Stimulated activated CD8-positive, alpha-beta memory T cell treated with anti-CD3 and anti-CD28 coated beads, Interleukin-15, amount 100 ng/mL, for 24 hours (primary cell): Measurements from ENCODE around the gene ADAMTS6.
"Not testable (repeated sequence)": the region's sequence is repeated elsewhere in the genome, so short reads cannot be mapped to it uniquely, and the experiment has no call there.

Experiments used
- DNase-seq: peaks from one replicate; pipeline ENCODE4 v3.0.0-alpha.2; 2020; ENCODE audit warnings: low read depth

The ADAMTS6 gene

DNA sequence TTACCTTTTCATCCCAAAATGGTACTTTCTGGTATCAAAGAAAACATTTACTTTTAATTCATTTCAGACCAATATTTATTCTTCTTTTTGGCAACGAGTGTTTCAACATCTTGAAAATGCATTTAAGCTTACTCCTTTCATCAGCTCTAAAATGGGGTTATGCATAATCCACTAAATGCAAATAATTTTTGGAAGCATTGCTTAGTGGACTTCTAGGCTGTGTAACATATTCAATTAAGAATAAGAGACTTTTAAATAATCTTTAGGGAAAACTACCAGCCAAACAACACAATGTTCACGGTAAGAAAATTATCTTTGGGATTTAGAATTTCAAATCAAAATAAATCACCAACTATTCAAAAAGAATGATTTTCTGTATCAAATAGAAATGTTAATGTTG is 118.2 kb downstream of the ADAMTS6 start:
- no peak for DNase-seq

DNA sequence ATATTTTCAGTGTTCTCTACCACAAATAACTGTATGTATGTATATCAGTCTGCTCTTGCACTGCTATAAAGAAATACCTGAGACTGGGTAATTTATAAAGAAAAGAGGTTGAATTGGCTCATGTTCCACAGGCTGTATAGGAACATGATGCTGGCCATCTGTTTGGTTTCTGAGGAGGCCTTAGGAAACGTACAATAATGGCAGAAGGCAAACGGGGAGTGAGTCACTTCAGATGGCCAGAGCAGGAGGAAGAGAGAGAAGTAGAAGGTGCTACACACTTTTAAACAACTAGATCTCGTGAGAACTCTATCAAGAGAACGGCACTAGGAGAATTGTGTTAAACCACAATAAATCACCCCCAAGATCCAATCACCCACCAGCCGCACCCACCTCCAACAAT is 121.7 kb downstream of the ADAMTS6 start:
- DNase-seq, result no peak

DNA sequence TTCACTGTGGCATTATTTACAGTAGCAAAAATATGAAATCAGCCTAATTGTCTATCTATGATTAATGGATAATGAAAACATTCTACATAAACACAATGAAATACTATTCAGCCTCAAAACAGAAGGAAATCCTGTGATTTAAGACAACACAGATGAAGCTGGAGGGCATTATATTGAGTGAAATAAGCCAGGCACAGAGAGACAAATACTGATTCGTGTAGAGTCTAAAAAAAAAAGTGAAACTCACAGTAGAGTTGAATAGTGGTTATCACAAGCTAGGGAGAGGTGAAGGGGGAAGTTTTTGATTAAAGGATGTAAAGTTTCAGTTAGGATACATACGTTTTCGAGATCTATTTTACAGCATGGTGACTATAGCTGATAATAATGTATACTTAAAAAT is 122.2 kb downstream of the ADAMTS6 start:
- no peak for DNase-seq

DNA sequence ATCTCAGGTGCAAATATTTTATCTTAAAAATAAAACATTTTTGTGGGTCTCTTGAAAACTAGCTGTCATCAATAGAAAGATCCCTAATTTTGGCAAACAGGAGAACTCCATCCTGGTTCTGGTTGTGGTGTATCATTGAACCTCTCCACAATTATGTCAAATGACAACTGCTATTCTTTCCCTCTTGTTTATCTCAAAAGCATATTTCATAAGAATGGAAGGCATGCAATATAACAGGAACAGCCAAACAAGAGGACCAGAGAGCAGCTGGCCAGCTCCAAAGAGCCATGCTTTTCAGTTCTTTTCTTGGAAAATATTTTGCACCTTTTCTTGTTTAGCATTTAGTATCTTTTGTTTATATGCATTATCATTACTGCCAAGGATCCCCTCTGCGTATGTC is 125.4 kb downstream of the ADAMTS6 start:
- DNase-seq, result no peak

DNA sequence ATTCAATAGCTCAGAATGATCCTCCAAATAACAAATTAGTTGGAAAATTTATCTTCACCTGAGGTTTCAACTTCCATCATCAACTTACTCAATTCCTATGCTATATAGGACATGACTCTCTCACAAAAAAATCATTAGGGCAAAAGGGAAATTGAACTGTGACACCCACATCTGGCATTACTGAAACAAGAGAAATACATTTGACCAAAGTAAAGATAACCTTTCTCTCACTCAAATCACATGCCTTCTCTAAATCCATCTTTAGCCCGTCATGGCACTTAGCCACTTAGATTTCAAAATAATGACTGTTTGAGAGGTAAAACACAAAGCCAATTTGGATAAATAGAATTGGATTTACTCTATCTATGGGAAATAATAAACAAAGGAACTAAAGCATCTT is 126.4 kb downstream of the ADAMTS6 start:
- DNase-seq, result no peak

DNA sequence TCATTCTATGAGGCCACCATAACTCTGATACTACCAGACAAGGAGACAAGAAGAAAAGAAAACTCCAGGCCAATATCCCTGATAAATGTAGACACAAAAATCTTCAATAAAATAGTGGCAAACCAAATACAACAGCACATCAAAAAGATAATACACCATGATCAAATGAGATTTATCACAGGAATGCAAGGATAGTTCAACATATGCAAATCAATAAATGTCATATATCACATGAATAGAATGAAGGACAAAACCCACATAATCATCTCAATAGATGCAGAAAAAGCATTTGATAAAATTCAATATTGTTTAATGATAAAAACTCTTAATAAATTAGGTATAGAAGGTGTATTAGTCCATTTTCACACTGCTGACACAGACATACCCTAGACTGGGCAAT is 139.9 kb downstream of the ADAMTS6 start:
- no peak for DNase-seq

DNA sequence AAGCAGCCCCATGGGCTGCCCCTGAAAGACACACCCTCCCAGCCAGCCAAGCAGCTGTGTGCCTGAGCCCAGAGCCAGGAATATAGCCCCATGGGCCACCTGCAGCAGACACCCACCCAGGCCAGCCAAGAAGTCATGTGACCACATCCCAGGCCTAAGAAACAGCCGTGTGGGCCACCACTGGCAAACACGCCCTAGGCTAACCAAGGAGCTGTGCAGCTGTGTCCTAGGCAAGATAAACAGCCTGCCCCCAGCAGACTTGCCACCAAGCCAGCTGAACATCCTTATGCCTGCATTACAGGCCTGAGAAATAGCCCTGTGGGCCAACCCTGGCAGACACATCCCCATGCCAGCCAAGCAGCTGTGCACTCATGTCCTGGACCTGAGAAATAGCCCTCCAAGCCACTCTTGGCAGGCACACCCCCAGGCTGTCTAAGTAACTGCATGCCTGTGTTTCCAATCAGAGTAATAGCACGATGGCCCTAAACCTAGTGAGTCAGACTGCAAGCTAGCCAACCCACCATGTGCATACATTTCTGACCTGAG is 143.0 kb downstream of the ADAMTS6 start:
- no peak for DNase-seq

DNA sequence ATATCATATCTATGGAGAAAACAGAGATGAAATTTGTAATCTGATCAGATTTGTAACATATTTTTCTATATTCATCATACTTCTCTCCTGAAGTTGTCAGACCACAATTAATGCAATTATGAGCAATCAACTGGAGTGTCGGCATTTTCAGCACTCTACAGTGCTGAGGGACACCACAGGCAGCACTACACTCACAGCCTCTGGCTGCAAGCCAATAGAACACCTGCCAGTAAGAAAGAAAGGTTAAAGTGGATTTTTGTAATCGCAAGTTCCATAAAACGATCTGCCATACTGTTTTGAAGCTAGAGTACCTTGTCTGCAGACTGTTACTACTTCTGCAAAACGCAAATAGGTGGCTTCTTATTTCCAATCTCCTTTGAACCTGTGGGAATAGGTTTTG is 147.6 kb downstream of the ADAMTS6 start:
- no peak for DNase-seq

DNA sequence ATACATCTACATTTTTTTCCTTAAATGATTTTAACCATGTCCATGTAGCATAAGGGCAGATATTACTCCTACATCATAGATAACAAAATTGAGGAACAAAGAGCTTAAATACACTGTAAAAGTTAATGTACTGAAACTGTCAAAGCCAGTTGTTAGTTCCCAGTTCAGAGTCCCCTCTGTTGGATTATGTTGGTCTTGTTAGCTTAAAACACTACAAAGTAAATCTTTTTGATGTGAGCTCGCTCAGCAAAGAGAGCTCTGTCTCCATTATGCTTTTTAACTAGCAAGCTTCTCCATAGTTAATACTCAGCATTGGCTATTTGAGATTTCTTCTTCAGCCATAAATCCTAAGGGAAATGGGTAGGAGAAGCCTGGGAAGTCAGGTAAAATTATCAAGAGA is 149.1 kb downstream of the ADAMTS6 start:
- DNase-seq, result no peak

DNA sequence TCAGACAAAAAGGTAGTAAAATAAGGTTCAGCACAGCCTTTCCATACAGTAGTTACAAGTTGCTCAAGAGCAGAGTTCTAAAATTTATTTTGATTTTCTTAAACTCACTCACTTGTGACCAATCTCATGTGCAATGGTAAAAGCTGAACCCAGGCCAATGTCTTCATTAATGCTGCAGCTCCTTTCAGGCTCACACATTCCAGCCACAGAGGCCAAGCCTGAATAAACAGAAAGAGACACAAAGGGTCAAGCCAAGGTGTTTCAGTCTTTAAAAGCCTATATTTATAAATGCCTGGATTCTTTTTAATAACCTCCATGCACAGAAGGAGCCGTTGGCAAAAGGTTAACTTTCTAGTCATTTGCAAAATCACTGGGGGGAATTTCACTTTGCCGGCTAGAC is 152.5 kb downstream of the ADAMTS6 start:
- no peak for DNase-seq

DNA sequence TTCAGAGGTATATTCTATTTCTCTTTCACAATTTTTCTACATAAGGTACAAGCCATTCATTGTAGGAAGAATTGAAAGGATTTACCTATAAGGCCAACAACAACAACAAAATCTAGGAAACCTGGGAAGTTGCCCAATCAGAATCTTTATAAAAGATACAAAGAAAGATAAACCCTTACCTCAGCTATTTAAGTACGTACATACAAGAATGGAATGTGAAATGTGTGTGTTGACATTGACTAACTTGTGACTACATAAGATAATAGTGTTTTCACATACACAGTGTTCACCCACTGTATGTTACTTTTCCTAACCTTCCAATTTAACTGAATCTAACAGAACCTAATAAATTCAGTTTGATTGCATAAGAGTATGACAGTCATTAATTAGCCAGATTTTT is 154.1 kb downstream of the ADAMTS6 start:
- DNase-seq, result no peak

DNA sequence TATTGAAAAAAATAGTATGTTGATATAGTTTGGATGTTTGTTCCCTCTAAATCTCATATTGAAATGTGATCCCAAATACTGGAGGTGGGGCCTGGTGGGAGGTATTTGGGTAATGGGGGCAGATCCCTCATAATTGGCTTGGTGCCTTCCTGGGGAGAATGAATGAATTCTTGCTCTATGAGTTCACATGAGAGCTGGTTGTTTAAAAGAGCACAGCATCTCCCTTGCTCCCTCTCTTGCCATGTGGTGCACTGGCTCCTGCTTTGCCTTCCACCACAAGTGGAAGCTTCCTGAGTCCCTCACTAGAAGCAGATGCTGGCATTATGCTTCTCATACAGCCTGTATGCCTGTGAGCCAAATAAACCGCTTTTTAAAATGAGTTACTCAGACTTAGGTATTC is 154.8 kb downstream of the ADAMTS6 start:
- no peak for DNase-seq

DNA sequence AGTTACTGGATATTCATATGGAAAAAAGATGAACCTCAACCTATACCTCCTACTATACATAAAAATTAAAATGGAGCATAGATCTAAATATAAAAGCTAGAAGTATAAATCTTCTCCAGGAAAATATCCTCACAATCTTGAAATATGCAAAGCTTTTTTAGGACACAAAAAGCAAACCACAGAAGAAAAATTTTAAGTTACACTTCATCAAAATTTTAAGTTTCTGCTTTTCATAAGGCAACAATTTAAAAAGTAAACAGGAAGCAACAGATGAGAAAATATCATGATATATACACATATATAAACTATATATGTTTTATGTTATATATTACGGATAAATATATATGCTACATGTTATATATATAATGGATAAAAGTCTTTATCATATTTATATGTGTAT is 157.5 kb downstream of the ADAMTS6 start:
- no peak for DNase-seq

DNA sequence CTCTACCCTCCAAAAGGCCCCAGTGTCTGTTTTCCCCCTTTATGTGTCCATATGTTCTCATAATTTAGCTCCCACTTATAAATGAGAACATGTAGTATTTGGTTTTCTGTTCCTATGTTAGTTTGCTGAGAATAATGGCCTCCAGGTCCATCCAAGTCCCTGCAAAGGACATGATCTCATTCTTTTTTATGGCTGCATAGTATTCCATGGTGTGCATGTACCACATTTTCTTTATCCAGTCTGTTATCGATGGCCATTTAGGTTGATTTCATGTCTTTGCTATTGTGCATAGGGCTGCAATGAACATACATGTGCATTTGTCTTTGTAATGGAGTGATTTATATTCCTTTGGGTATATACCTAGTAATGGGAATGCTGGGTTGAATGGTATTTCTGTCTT is 161.0 kb downstream of the ADAMTS6 start:
- DNase-seq, result not testable (repeated sequence)

DNA sequence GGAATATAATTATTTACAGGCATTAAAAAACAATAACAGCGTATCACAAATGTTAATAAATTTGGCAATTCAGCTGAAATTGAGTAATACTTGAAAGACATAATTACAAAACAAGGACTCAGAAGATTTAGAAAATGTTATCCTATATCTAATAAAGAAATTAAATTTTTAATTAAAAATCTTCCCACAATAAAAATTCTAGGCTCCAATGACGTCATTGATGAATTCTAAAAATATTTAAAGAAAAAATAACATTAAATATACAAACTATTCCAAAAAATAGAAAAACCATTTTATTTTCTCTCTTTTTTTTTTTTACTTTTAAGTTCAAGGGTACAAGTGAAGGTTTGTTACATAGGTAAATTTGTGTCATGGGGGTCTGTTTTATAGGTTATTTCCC is 161.5 kb downstream of the ADAMTS6 start:
- DNase-seq, result no peak

DNA sequence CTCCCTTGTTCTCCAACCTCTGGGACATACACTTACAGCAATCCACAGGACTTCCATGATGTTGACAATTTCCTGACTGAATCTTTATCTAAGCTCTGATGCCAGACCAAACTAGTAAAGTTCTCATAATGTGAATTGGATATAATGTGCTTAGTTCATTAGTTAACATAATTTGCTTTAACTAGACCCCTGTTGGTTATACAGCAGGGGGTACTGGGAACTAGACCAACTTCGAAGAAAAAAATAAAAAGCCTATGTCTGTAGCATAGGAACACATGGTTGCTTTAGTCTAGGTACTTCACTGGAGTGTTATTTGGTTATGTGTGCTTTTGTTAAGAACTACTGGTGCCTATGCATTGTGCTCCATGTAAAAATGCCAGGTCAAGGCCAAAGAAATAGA is 173.8 kb downstream of the ADAMTS6 start:
- DNase-seq, result no peak

DNA sequence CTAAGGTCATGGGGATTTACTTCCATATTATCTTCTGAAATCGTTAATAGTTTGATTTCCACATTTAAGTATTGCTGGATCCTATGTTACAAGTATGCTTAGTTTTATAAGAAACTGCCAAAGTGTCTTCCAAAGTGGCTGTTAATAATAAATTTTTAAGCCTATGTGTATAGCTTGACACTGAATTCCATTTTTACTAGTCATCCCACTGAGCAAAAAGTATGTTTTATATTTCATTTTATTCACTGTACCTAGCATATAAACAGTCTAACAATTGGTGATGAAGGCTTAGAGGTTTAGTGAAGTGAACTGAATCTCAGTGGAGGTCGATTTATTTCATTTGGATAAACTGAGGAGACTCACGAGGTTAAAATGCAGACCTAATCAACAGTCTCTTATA is 174.6 kb downstream of the ADAMTS6 start:
- DNase-seq, result no peak

DNA sequence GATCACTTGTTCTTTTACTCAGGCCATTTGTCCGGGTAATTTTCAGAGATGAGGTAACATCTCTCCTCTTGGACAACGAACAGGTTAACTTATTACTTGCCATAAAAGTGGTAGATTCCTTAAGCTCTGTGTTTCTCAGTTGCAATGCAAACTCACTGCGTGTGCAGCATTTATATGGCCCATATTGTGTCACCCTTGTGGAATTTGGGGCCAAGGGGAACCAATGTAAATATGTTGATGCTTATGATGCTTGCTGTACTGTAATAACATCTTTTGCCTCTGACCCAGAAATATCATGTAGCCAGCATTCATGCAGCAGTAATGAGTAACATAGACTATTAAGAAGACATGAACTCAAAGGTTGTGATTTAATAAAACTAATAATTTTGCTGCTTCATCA is 175.8 kb downstream of the ADAMTS6 start:
- no peak for DNase-seq

DNA sequence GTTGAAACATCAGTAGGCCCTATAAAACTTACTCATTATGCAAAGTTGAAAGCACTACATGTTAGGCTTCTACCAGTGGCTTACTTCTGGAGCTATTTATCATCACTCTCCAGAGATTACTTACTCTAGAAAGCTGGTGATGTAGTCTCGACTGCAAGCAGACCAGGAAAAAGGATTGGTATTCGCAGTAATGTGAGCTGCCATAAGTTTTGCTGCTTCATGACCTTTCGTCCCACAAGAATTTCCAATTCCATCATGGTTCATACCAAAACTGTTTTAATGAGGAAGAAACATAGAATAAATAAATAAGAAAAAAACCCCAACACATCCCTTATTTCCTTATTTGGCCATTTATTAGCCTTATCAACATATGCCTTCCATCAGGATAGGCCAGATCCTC is 181.9 kb downstream of the ADAMTS6 start:
- no peak for DNase-seq

DNA sequence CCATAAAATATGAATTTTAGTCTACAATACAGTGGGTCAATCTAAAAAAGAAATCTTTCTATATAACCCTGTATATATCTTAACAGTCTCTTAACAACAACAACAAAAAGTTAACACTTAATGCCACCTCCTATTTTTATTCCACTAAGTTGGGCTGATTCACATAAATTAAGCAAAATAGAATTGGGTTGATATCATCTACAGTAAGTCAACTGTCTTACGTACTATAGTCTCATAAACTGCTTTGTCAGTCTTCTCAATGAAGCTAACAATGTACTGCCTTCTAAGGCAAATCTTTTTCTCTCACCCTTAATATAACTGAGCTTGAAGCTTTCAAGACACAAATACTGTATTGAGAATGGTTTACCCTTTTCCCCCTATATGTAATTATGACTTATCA is 185.7 kb downstream of the ADAMTS6 start:
- no peak for DNase-seq

DNA sequence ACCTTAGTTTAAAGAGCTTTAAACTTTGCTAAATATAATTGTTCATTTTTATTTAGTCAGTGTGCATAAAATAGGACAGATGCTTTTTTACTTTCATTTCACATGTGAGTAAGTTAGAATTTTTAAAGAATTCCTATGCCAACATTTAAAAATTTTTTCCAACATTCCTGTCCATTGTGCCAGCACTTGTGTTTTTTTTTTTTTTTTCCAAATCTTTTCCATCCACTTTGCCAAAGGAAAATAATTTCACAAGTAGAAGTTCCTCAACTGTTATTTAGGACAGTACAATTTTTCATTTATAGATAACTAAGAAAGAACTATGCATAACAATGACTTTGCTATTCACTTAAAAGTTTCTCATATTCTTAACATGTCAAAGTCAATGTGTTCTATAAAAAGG is 189.5 kb downstream of the ADAMTS6 start:
- no peak for DNase-seq

DNA sequence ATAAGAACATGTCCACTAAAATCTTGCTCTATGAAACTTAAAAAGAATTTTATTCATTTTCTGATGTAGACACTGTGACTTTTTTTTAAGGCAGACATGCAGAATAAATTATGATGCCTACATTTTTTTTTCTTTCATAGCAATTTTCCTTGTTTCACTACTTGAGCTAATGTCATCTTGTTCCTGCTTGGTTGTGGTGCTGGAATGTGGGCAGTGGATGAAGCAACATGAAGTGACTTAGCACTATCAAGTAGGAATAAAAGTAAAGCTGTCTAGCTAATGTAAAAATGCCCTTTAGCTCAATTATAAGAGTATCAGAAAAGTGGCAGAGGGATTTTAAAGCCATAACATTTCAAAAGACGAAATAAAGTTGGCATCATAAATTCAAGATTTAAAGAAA is 191.0 kb downstream of the ADAMTS6 start:
- DNase-seq, result no peak

DNA sequence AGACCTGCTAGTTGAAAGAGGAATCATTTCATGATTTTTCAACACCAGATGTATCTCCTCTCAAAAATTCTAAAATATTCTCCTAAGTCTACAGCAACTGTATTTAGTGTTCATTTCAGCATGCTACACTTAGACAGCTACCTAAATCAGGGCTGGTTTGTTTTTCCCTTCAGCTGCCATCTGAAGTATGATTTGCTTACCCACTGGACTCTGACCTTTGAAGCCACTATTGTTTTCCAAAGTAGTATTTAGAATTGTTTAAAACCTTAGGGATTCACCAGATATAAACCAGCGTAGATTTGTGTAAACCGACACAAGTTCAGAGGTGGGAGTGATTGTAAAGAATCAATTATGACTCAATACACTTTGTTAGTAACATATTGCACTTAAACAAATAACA is 193.1 kb downstream of the ADAMTS6 start:
- no peak for DNase-seq

DNA sequence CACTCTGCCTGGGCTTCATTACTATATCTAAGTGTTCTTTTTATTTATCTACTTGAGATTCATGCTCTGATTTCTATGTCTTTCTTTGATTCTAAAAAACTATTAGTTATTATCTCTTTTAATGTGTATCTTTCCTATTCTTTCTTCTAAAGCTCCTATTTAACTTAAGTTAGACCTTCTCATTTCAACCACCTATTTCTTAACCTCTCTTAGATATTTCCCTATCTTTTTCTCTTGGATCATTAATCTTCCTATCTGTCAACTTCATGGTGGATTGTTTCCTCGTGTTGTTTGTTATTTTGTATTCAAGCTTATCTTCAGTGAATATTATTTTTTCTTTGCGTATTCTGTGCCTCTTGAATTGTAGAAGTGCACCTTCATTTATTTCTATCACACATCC is 202.1 kb downstream of the ADAMTS6 start:
- DNase-seq, result no peak
